Stimulated activated CD8-positive, alpha-beta memory T cell treated with anti-CD3 and anti-CD28 coated beads, Interleukin-4, amount 100 ng/mL, for 1 hour (primary cell): ENCODE data around the gene SLC1A3.
"Not testable (repeated sequence)": the region's sequence is repeated elsewhere in the genome, so short reads cannot be mapped to it uniquely, and the experiment has no call there.

ENCODE experiments used
- DNase-seq, 2 donors: peaks; one replicate each; pipeline ENCODE4 v3.0.0-alpha.2; 2020; ENCODE audit warnings: low read depth in 2 of 2, low spot score in 1 of 2

SLC1A3 gene

DNA sequence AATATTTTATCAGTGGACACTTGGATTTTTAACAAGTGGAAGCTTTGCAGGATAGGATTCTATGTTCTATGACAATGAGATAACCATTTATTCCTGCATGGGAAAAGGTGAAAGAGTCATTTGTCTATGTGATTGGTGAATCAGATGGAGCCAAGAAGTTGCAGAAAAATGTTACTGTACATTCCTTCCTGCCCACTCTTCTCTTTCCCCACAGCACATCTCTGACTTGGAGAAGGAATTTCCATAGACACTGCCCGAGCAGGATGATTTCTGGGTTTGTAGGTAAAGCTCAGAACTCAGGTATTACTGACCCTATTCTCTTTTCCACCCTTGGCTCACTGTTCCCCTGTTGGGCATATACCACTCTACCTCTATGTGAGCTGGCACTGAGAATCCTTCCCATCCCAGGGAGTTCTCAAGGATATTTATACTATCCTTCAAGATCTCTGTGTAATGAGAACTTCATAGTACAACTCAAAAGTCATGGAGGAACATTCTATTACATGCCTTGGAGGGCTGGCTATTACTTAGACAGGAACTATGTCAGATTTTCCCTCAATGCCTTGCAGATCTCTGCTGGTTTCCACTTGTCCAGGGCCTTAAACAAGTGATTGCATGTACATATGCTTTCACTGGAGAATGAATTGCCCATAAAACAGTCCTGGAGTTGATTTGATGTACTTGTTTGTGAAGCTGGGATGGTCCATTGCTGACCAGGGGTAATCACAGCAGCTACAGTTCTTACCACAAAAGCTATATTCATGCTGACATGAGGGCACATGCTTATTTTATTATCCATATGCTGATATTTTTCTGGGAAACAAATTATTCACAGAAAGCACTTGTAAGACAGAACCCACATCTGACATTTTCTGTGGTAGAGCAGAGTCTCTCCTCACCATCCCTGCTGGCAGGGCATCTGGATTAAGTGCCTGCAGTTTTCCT lies 24.1 kb downstream of the SLC1A3 start:
- no peak for DNase-seq

DNA sequence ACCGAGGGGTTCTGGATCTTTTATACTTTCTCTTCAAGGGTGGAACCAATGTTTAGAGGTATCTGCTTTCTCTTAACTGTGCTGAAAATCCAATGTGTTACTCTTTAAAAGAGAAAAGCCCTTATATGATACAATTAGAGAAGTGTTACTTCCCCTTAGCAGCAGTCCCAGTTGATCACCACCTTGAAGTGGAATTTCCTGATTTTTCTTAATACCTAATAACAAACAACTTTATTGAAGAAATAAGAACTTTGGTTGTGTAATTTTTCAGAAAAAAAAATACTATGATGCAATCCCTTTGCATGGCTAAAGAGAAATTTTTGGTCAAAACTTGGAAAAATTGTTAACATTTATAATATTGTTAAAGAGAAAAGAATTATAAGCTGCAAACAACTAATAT lies 24.7 kb downstream of the SLC1A3 start:
- no peak for DNase-seq

GRCh38 chr5:36631620-36632362 lies 25.4 kb downstream of the SLC1A3 start:
- no peak for DNase-seq

GRCh38 chr5:36632363-36632664 lies 25.9 kb downstream of the SLC1A3 start:
- no peak for DNase-seq

- no peak for DNase-seq
These were observed 29.4 kb downstream of the SLC1A3 start for GRCh38 chr5:36635721-36636390.

GRCh38 chr5:36637101-36637500 lies 30.7 kb downstream of the SLC1A3 start:
- no peak for DNase-seq

- DNase-seq = no peak
These were observed 31.1 kb downstream of the SLC1A3 start for GRCh38 chr5:36637516-36637915.

DNA sequence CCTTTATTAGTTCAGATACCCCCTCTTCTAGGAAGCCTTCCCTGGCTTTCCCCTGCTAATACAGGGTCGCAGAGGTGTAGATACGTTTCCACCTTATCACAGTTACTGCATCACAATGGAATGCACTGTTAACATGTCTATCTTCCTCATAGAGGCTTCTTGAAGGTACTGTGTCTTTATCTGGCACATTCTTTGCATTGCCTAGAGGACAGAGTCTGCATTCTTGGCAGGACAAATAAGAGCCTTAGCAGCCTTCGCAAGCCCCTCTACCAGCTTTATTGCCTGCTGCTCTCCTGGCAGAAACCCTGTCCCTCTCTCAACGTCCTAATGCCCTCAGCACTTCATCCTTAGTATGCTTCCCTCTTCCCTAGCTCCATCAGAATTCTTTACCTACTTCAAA lies 31.6 kb downstream of the SLC1A3 start:
- DNase-seq = no peak

DNA sequence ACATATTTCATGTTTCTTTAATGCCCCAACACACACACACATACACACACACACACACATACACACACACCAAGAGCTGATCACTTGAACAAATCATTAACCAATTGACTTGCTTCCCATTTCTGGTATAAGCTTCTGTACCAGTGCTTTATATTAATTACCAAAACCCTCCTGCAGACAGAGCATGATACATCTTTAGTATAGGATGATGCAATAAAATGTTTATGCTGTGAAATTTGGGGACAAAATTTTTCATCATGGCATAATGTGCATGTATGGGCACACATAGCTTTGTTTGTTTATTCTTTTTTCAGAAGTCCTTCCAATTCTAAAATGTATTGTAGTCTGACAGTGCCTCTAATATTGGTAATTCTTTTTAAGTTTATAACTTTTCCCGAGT lies 34.5 kb downstream of the SLC1A3 start:
- DNase-seq = no peak

GRCh38 chr5:36641431-36641830 lies 35.0 kb downstream of the SLC1A3 start:
- DNase-seq = no peak

DNA sequence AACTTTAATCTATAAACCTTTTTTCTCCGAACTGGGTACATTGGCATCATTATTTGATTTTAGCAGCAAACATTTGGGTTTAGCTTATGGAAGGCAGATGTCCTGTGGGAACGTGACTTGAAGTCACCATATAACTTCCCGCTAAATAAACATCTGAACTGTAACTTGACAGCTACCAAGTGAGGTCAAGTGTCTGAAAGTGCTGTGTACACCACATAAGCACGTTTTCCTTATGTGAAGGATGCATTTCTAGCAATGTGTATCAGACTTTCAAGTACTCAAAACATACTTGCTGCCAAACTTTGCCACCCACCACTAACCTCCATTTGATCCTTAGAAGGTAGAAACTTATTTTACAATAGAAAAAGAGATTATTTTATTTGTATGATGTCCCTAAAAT lies 35.7 kb downstream of the SLC1A3 start:
- DNase-seq = no peak

DNA sequence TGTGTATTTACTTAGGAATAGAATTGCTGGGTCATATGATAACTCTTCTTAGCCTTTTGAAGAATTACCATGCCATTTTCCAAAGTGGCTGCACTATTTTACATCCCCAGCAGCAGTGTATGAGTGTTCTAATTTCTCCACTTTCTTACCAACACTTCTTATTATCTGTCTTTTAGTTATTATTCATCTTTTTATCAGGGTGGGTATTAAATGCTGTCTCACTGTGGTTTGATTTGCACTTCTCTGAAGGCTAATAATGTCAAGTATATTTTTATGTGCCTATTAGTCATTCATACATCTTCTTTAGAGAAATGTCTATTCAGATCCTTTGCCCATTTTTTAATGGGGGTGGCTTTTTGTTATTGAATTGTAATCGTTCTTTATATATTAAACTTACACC lies 36.8 kb downstream of the SLC1A3 start:
- no peak for DNase-seq

- DNase-seq = not testable (repeated sequence)
These were observed 37.4 kb downstream of the SLC1A3 start for GRCh38 chr5:36643841-36644240.

- DNase-seq = no peak
These were observed 38.3 kb downstream of the SLC1A3 start for GRCh38 chr5:36644727-36645126.

DNA sequence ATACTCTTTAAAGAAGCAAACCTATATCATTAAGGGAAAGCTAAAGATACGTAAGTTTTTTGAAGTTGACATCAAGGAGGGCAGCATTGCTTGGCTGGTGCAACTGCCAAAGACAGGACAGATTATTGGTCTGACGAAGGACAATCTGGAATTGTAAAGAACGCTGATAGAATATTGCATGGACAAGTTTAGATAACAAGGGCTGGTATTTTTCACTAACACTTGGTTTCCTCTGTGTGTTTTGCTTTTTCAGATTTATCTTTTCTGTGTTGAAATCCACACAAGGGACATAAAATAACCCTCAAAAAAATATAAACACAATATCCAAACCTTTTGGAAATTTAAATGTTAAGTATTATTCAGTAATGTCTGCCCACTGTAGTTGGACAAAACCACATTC lies 39.7 kb downstream of the SLC1A3 start:
- no peak for DNase-seq

- DNase-seq = no peak
These were observed 40.2 kb downstream of the SLC1A3 start for GRCh38 chr5:36646507-36647023.

DNA sequence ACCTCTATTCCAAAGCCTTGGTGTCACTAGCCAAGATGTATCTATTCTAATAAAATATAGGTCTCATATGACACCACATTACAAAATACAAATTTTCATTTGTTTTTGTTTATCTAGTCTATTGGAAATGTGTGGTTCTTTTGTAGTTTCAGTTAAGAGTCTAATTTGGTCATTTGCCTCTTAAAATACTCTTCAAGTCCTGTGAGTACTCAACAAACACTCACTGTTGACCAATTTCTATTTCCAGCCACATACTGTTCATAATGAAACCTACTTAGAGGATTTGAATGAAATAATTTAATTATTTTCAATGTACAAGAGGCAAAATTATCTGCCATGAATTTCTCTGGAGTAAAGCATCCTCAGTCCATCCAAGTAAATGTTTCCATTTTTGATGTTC lies 40.6 kb downstream of the SLC1A3 start:
- DNase-seq = no peak

- no peak for DNase-seq
These were observed 42.0 kb downstream of the SLC1A3 start for GRCh38 chr5:36648426-36648825.

DNA sequence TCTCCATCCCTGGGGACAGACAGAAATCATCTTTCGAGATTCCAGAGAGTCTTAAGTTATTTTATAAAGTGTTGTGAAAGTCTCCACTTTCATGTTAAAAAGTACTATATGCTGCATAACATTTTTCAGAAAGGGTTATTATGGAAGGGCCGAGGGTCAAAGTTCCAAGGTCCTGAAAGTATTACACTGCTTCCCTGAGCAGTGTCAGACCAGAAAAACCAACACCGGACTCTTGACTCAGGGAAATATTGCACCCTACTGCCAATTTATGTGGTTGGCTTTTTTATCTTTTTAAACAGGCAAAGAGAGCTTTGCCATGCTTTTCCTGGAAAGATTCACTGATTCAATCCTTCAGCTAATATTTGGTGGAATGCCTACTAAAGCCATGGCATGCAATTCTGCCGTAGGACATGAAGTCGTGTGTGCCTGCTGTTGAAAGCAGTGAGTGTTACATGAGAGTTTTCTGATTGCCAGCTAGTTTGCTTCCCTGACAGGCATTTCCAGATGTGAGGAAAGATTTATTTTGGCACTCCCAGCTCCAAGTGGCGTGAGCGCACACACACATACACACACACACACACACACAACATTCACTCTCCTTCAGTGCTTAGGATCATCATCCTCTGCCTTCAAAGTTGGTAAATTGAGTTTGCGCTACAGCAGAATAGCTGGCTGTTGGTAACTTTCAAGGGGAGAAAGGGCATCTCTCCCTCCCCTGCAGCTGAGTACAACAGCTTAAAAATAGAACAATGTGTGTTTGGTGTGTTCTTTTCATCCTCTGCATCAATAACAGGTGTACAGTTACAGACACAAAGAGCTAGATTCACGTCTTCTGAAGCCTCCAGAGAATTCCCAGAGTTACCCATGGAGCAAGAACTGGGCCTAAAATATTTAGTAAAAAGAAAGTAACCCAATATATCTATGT lies 45.6 kb downstream of the SLC1A3 start:
- no peak for DNase-seq

DNA sequence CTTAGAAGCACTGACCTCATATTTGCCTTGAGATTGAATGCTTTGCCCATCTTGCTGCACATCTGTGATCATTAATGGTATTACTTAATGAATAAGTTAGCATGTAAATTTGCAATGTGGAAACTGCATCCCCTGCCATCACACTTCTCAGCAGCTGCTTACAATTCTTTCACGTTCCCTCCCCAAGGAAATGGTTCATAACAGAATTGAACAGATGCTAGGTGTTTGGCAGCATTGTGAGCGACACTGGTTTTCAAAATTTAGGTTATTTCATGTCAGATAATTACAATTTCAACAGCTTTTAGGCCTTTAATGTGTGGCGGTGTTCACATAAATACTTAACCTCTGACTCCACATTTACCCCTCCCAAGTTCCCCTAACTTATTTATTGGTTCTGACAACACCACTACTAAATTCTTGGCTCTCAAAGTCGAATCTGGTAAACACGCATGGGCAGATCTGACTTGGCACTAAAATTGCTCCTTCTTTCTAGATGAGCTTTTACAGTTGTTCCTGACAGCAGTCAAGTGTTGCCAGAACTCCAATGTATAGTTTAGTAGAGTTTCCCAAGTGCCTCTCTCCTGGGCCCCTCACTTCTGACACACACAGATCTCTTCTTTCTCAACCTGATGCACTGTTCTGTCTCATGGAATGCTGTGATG lies 46.8 kb downstream of the SLC1A3 start:
- no peak for DNase-seq
